Endothelial cell of umbilical vein (primary cell): ENCODE measurements around the gene CORO2B.

ENCODE experiments used
- CTCF ChIP-seq, 2 donors: IDR thresholded peaks; 1 replicate in 1 of 2; 2 replicates in 1 of 2; pipeline ENCODE4 v1.5.1; 2011; ENCODE audit warnings: low read length in 2 of 2, mild to moderate bottlenecking in 2 of 2, moderate library complexity in 2 of 2, control low read depth in 1 of 2, inconsistent platforms in 1 of 2, low read depth in 1 of 2; ENCODE audit not compliant: insufficient read depth in 1 of 2; ENCODE audit errors: extremely low read depth in 1 of 2
- EZH2 ChIP-seq: IDR thresholded peaks from 2 replicates; pipeline ENCODE4 v1.6.1; 2012; ENCODE audit warnings: borderline replicate concordance, low read depth, mild to moderate bottlenecking, moderate library complexity, low read length, inconsistent platforms; ENCODE audit not compliant: severe bottlenecking
- FOS ChIP-seq: IDR thresholded peaks from 2 replicates; pipeline ENCODE4 v1.6.1; 2011; ENCODE audit warnings: mild to moderate bottlenecking, low read length, moderate library complexity, borderline replicate concordance; ENCODE audit not compliant: insufficient read depth
- GATA2 ChIP-seq: IDR thresholded peaks from 2 replicates; pipeline ENCODE4 v1.7.0; 2011; ENCODE audit warnings: low read depth, mild to moderate bottlenecking, moderate library complexity, mixed read lengths, low read length; ENCODE audit not compliant: insufficient read length, insufficient read depth
- MAX ChIP-seq: IDR thresholded peaks from 2 replicates; pipeline ENCODE4 v1.6.1; 2011; ENCODE audit not compliant: insufficient read depth, insufficient read length
- MYC ChIP-seq: IDR thresholded peaks from one replicate; pipeline ENCODE4 v1.6.1; 2011; ENCODE audit warnings: mild to moderate bottlenecking, low read depth, low read length
- POLR2A ChIP-seq: IDR thresholded peaks from 2 replicates; pipeline ENCODE4 v1.6.1; 2012; ENCODE audit warnings: low read depth, mild to moderate bottlenecking, control low read depth, low read length
- POLR2AphosphoS5 ChIP-seq: IDR thresholded peaks from 2 replicates; pipeline ENCODE4 v1.6.1; 2012; ENCODE audit warnings: low read depth, mild to moderate bottlenecking, control low read depth, low read length, moderate library complexity; ENCODE audit not compliant: insufficient read depth

- TF ChIP-seq POLR2AphosphoS5 = no peak
- TF ChIP-seq MAX = no peak
- no peak for TF ChIP-seq CTCF (IDR thresholded peaks at IDR 0.05; ENCODE audit: extremely low read depth in 1 of 2, insufficient read depth in 1 of 2, low read depth in 1 of 2, low read length in 2 of 2)
- TF ChIP-seq EZH2 = no peak
- TF ChIP-seq POLR2A = no peak
- no peak for TF ChIP-seq FOS
- no peak for TF ChIP-seq MYC
- TF ChIP-seq GATA2 = no peak
These were observed 16.9 kb upstream of the CORO2B start for GRCh38 chr15:68561901-68562300.
